AG10803 (cell line): ENCODE measurements around the gene SLC23A3.

Experiments used
- DNase-seq: peaks from one replicate; pipeline ENCODE4 v3.0.0; 2010; ENCODE audit warnings: low read depth
- H3K4me3 ChIP-seq: 2 replicates; pipeline ENCODE4 v1.5.1; 2011; ENCODE audit warnings: mild to moderate bottlenecking, low read length, control low read depth
- CTCF ChIP-seq: conservative IDR thresholded peaks from 2 replicates; pipeline ENCODE4 v1.5.1; 2011; ENCODE audit warnings: mild to moderate bottlenecking, low read length, control low read depth, inconsistent platforms

SLC23A3 gene

GRCh38 chr2:219172231-219173154 lies 2.7 kb upstream of the SLC23A3 start:
- H3K4me3 ChIP-seq, result no peak overlapping the region
- DNase-seq, result no peak
- no peak for TF ChIP-seq CTCF

GRCh38 chr2:219171231-219171651 lies 1.4 kb upstream of the SLC23A3 start:
- DNase-seq, result peak; percentile 95
- TF ChIP-seq CTCF, result peak; percentile 83
- H3K4me3 ChIP-seq, result no peak overlapping the region

GRCh38 chr2:219168932-219169331 lies 897 bp downstream of the SLC23A3 start:
- DNase-seq, result no peak
- H3K4me3 ChIP-seq, result no peak overlapping the region
- TF ChIP-seq CTCF, result no peak

- DNase-seq, result no peak
- no peak overlapping the region for H3K4me3 ChIP-seq
- no peak for TF ChIP-seq CTCF
These were observed 1.3 kb downstream of the SLC23A3 start for GRCh38 chr2:219168526-219168925.

GRCh38 chr2:219167997-219168396 lies 1.8 kb downstream of the SLC23A3 start:
- H3K4me3 ChIP-seq, result no peak overlapping the region
- no peak for TF ChIP-seq CTCF
- DNase-seq, result no peak

- no peak overlapping the region for H3K4me3 ChIP-seq
- TF ChIP-seq CTCF, result no peak
- DNase-seq, result no peak
These were observed 4.5 kb downstream of the SLC23A3 start for GRCh38 chr2:219165058-219165911.
